ENCODE results near the gene CCNI. TPM values are rescaled to one million over a fixed set of nuclear protein-coding genes. Genes with fewer than 3 reads are reported as not detected.

CCNI gene
- total and polyA plus RNA-seq, 2 experiments from 2014 or later: 121 to 166 TPM

GRCh38 chr4:77121736-77122240, 46.0 kb upstream of the CCNI start:
- no peak overlapping the region for H3K4me2 ChIP-seq (ENCODE audit: unreplicated experiment)
- no peaks in the 10 kb centered on the region for H3F3A ChIP-seq (ENCODE audit: insufficient read depth)
- H3K9me3 ChIP-seq (ENCODE audit: low read depth): no peaks in the 10 kb centered on the region
- no peak overlapping the region for H3K27ac ChIP-seq
- H3K4me1 ChIP-seq (ENCODE audit: insufficient read depth): no peaks in the 10 kb centered on the region
- H3K9ac ChIP-seq: no peak overlapping the region
- H3K9me2 ChIP-seq (ENCODE audit: insufficient read depth): no peaks in the 10 kb centered on the region
- H3K4me3 ChIP-seq: no peak overlapping the region
- peaks cover 2% of the 10 kb centered on the region; the same call in 1 of the 2 replicates for H3K27me3 ChIP-seq (replicated peaks; ENCODE audit: insufficient read depth)
- H3K36me3 ChIP-seq (ENCODE audit: low read depth): no peaks in the 10 kb centered on the region
- H3K79me2 ChIP-seq (ENCODE audit: insufficient read depth): no peaks in the 10 kb centered on the region
- H2AFZ ChIP-seq: no peak overlapping the region
- in situ Hi-C loops (cut with MboI): no loop called here
- 20 to 29% methylated on average over 5 of the region's 5 CpGs for WGBS, 2 experiments (ENCODE audit: low coverage in 1 of 2, low lambda C conversion rate in 2 of 2, missing lambda C conversion rate in 2 of 2)
- TF ChIP-seq EZH2 (IDR thresholded peaks at IDR 0.05; ENCODE audit: insufficient read depth, poor library complexity, severe bottlenecking): no peak
- TF ChIP-seq EZH2phosphoT487 (IDR thresholded peaks at IDR 0.05; ENCODE audit: insufficient read depth, low read depth): no peak
- H4K20me1 ChIP-seq (ENCODE audit: insufficient read depth): no peaks in the 10 kb centered on the region
- DNase-seq: no peak

- 52 to 57% methylated on average over 8 of the region's 8 CpGs for WGBS, 2 experiments (ENCODE audit: low coverage in 1 of 2, low lambda C conversion rate in 2 of 2, missing lambda C conversion rate in 2 of 2)
- in situ Hi-C loops (cut with MboI): no loop called here
- H3K36me3 ChIP-seq (ENCODE audit: low read depth): no peaks in the 10 kb centered on the region
- H3K79me2 ChIP-seq (ENCODE audit: insufficient read depth): no peaks in the 10 kb centered on the region
- no peaks in the 10 kb centered on the region for H3K4me1 ChIP-seq (ENCODE audit: insufficient read depth)
- no peak overlapping the region for H3K9ac ChIP-seq
- no peaks in the 10 kb centered on the region for H3K9me3 ChIP-seq (ENCODE audit: low read depth)
- no peaks in the 10 kb centered on the region for H3F3A ChIP-seq (ENCODE audit: insufficient read depth)
- TF ChIP-seq EZH2phosphoT487 (IDR thresholded peaks at IDR 0.05; ENCODE audit: insufficient read depth, low read depth): no peak
- TF ChIP-seq EZH2 (IDR thresholded peaks at IDR 0.05; ENCODE audit: insufficient read depth, poor library complexity, severe bottlenecking): no peak
- DNase-seq: peak; percentile 39
- no peak overlapping the region for H3K4me2 ChIP-seq (ENCODE audit: unreplicated experiment)
- no peaks in the 10 kb centered on the region for H4K20me1 ChIP-seq (ENCODE audit: insufficient read depth)
- no peak overlapping the region for H3K4me3 ChIP-seq
- no peaks in the 10 kb centered on the region for H3K9me2 ChIP-seq (ENCODE audit: insufficient read depth)
- no peak overlapping the region for H2AFZ ChIP-seq
- no peak overlapping the region for H3K27ac ChIP-seq
- no peaks in the 10 kb centered on the region; the same call in 1 of the 2 replicates for H3K27me3 ChIP-seq (replicated peaks; ENCODE audit: insufficient read depth)
Observed at GRCh38 chr4:77120886-77121508, 45.2 kb upstream of the CCNI start.

GRCh38 chr4:77117721-77118120, 41.9 kb upstream of the CCNI start:
- TF ChIP-seq EZH2phosphoT487 (IDR thresholded peaks at IDR 0.05; ENCODE audit: insufficient read depth, low read depth) (no peak), EZH2 (IDR thresholded peaks at IDR 0.05; ENCODE audit: insufficient read depth, poor library complexity, severe bottlenecking) (no peak)
- in situ Hi-C loops (cut with MboI): no loop called here

GRCh38 chr4:77113069-77113468, 37.3 kb upstream of the CCNI start:
- Histone ChIP-seq H3K79me2 (ENCODE audit: insufficient read depth) (no peaks in the 10 kb centered on the region), H3K4me3 (no peak overlapping the region), H3K9me2 (ENCODE audit: insufficient read depth) (no peaks in the 10 kb centered on the region), H4K20me1 (ENCODE audit: insufficient read depth) (no peaks in the 10 kb centered on the region), H3K4me2 (ENCODE audit: unreplicated experiment) (no peak overlapping the region), H3K27ac (no peak overlapping the region), H3K36me3 (ENCODE audit: low read depth) (no peaks in the 10 kb centered on the region), H3K4me1 (ENCODE audit: insufficient read depth) (no peaks in the 10 kb centered on the region), H3F3A (ENCODE audit: insufficient read depth) (no peaks in the 10 kb centered on the region), H3K27me3 (replicated peaks; ENCODE audit: insufficient read depth) (no peaks in the 10 kb centered on the region), H3K9me3 (ENCODE audit: low read depth) (no peaks in the 10 kb centered on the region), H2AFZ (no peak overlapping the region), H3K9ac (no peak overlapping the region)
- 89 to 96% methylated on average over 20 to 27 of the region's 29 CpGs for WGBS, 2 experiments (ENCODE audit: low coverage in 1 of 2, low lambda C conversion rate in 2 of 2, missing lambda C conversion rate in 2 of 2)
- TF ChIP-seq EZH2phosphoT487 (IDR thresholded peaks at IDR 0.05; ENCODE audit: insufficient read depth, low read depth) (no peak), EZH2 (IDR thresholded peaks at IDR 0.05; ENCODE audit: insufficient read depth, poor library complexity, severe bottlenecking) (no peak)
- in situ Hi-C loops (cut with MboI): no loop called here
- no peak for DNase-seq

More at GRCh38 chr4:77117721-77118120, 41.9 kb upstream of the CCNI start:
- Histone ChIP-seq H3K9ac (no peak overlapping the region), H2AFZ (no peak overlapping the region), H3K27me3 (replicated peaks; ENCODE audit: insufficient read depth) (no peaks in the 10 kb centered on the region), H3K4me3 (no peak overlapping the region), H3F3A (ENCODE audit: insufficient read depth) (no peaks in the 10 kb centered on the region), H3K9me3 (ENCODE audit: low read depth) (no peaks in the 10 kb centered on the region), H3K9me2 (ENCODE audit: insufficient read depth) (no peaks in the 10 kb centered on the region), H3K27ac (no peak overlapping the region), H3K36me3 (ENCODE audit: low read depth) (no peaks in the 10 kb centered on the region), H3K4me1 (ENCODE audit: insufficient read depth) (no peaks in the 10 kb centered on the region), H3K4me2 (ENCODE audit: unreplicated experiment) (no peak overlapping the region), H4K20me1 (ENCODE audit: insufficient read depth) (no peaks in the 10 kb centered on the region), H3K79me2 (ENCODE audit: insufficient read depth) (no peaks in the 10 kb centered on the region)
- no peak for DNase-seq
